OCI-LY3 (cell line): ENCODE data around the gene TCF4.

Experiments
- EZH2phosphoT487 ChIP-seq: fragments of 200-600 bp; shearing (Covaris generic); IDR thresholded peaks from 2 replicates; pipeline ENCODE4 v1.6.1; 2018; ENCODE audit warnings: antibody characterized with exemption, mixed run types, low read depth
- TF ChIP-seq, protein P1 (sequence below): fragments of 200-600, 300-600 bp; sonication (generic); IDR thresholded peaks from 2 replicates; pipeline ENCODE4 v1.5.1; 2014; ENCODE audit warnings: antibody characterized with exemption, low read length, low read depth

DNA sequence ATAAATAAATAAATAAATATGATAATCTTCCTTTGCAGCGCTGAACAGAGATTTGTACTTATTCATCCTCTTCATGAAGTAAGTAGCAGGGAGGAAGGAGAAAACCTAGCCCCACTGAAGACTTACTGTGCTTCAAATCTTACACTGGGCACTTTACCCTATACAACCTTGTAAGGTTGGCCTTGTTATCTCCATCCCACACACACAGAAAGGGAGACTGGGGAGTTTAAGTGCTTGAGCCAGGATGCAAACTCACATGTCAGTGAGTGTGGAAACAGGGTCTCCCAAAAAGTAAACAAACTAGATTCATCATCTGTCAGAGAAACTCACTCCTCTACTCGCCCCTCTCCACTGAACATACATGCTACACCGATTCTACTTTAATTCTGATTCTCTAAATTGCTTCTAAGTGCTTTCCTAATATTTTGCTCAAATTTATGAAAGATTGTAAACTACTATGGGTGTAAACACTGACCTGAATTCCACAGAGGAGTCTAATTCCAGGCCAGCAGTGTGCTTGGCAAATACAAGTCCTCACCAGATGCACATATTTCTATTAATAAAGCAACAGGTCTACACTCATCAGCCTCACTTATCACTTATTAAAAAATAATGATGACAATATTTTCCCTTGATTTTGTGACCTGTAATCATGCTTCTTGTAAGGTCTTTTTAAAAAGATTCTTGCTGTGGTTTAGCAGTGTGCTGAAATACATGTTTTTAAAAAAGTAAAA lies 155.5 kb downstream of the TCF4 start:
- TF ChIP-seq, protein P1, sequence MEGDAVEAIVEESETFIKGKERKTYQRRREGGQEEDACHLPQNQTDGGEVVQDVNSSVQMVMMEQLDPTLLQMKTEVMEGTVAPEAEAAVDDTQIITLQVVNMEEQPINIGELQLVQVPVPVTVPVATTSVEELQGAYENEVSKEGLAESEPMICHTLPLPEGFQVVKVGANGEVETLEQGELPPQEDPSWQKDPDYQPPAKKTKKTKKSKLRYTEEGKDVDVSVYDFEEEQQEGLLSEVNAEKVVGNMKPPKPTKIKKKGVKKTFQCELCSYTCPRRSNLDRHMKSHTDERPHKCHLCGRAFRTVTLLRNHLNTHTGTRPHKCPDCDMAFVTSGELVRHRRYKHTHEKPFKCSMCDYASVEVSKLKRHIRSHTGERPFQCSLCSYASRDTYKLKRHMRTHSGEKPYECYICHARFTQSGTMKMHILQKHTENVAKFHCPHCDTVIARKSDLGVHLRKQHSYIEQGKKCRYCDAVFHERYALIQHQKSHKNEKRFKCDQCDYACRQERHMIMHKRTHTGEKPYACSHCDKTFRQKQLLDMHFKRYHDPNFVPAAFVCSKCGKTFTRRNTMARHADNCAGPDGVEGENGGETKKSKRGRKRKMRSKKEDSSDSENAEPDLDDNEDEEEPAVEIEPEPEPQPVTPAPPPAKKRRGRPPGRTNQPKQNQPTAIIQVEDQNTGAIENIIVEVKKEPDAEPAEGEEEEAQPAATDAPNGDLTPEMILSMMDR: no peak
- no peak for TF ChIP-seq EZH2phosphoT487
